Nucleus accumbens (tissue), 56 donors: Measurements from ENCODE around the gene ANKRD45.
"Not testable (repeated sequence)": the region's sequence is repeated elsewhere in the genome, so short reads cannot be mapped to it uniquely, and the experiment has no call there.

Experiments
- DNase-seq, 56 donors: peaks; one replicate each; lab custom pipeline; 2025; lab: John Stamatoyannopoulos, UW

ANKRD45 gene

DNA sequence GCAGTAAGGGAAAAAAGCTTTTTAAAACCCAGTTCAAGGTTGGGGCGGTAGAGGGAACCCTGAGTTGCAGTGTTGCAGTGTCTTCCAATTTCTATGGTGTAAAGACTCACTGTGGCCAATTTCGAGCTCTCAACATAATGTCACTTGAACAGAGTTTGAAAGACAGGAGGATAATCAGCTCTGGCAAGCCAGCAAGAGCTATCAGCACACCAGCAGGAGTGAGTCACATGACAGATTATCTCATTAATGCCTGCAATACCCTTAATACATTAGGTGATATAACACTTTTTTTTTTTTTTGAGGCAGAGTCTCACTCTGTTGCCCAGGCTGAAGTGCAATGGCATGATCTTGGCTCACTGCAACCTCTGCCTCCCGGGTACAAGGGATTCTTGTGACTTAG is 89.6 kb downstream of the ANKRD45 start:
- no peak for DNase-seq

DNA sequence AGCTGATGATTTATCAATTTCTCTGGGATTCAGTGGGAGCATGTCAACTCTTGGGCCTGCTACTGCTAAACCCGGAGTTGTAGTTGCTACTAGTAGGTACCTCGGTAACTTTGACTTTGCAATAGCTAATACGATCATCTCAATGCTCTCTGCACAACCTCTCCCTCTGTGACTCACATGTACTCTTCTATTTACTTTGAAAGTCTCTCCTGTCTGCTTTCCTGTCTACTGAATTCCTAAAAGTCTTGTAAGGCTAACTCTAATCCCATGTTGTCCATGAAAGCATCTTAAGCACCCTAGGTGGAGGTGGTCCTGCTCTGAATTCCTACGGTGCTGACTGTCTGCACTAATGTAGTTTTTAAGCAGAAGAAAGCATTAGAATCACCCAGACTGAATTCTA is 96.1 kb downstream of the ANKRD45 start:
- no peak for DNase-seq

DNA sequence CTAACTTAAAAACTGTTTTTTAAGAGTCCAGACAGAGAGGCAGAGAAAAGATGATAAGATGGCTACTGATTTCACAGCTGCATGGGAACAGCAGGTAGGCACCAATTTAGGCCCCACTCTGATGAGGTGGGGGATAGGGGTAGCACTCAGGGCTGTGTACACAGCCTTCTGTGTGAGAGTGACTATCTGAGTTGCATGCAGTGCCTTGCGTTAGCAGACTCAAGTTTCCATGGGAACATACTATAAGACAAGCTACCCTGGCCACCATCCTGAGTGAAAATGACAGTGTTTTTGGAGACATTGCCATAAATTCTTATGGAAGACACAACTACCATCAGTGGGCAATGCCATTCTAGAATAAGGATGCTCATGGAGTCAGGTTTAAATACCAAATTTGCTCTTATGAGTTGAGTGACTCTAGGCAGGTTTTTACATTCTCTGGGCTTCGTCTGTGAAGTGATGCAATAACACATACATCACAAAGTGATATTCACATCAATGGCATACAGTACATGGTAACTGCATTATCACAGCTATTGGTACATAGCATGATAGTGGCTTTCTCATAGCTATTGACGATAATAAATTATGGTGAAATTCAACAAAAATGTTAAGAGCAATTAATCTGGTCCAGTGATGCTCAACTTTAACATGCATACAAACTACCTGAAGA is 97.3 kb downstream of the ANKRD45 start:
- DNase-seq, result no peak

DNA sequence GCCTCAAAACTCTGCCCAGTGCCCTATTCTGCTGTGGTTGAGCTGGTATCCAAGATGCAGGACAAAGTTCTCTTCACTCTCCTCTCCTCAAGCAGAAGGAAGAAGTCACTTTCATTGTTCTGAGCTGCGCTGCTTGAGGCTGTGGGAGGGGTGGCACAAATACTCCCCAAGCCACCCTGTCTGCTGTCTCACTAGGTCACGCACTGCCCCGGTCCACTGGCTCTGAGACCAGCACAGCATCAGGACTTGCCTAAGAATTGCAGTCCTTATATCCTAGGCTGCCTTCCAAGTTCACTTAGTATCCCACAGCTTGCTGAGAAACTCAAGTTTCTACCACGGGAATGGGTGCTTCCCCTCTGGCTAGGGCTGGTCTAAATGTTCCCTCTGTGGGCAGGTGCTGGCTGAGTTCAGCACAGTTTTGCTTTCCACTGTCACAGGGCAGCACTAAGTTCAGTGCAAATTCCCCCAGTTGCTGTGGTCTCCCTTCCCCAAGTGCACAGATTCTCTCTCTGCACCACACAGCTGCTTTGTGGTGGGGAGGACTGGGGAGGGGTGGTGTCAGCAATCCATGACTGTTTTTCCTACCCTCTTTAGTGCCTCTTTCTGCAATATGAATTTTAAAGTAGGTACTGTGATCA is 99.2 kb downstream of the ANKRD45 start:
- no peak for DNase-seq

DNA sequence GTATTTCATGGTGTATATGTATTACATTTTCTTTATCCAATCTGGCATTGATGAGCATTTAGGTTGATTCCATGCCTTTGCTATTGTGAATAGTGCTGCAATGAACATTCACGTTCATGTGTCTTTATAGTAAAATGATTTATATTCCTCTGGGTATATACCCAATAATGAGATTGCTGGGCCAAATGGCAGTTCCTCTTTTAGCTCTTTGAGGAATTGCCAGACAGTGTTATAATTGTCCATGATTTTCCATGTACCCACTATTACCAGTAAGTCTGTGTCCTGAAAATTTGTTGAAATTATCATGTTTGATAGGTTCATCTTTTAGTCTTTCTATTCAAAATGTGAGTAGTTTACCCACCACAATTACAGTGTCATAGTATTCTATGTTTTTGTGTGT is 101.2 kb downstream of the ANKRD45 start:
- no peak for DNase-seq

DNA sequence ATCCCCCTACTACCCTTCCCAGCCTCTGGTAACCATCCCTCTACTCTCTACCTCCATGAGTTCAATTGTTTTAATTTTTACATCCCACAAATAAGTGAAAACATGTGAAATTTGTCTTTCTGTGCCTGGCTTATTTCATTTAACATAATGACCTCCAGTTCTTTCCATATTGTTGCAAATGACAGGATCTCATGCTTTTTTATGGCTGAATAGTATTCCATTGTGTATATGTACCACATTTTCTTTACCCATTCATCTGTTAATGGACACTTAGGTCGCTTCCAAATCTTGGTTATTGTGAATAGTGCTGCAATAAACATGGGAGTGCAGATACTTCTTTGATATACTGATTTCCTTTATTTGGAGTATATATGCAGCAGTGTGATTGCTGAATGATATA is 105.8 kb downstream of the ANKRD45 start:
- DNase-seq, result not testable (repeated sequence)

DNA sequence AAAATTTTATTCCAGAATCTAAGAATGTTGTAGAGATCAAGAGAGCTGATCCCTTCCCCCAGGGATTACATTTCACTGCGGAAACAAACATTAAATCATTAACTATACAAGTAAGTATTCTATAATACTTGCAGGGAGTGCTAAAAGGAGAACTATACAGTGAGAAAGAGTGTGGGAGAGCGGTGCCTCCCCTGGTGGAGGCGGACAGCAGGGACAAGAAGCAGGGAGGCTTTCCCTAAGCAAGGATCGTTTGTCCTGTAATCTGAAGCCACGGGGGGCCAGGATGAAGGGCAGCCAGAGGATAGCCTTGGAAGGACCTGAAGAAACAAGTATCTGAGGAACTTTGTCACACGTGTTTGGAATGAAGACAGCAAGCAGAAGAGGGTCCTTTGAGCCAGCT is 106.8 kb downstream of the ANKRD45 start:
- DNase-seq, result no peak

DNA sequence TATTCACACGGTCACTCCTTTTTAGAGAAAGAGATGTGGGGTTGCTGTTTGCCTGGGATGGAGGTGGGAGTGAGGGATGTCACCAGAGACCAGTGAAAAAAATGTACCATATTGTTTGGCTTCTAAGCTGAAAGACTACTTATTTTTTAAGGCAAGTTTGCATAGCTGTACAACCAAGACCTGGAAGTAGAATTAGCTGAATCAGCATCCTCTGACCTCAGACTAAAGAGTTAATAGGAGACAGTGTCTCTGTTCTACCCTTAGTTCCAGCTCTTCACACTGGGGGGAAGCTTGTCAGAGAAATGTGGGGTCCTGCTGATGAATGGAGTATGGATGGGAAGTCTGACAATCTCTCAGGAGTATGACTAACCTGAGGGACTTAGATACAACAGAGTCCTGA is 108.4 kb downstream of the ANKRD45 start:
- no peak for DNase-seq

DNA sequence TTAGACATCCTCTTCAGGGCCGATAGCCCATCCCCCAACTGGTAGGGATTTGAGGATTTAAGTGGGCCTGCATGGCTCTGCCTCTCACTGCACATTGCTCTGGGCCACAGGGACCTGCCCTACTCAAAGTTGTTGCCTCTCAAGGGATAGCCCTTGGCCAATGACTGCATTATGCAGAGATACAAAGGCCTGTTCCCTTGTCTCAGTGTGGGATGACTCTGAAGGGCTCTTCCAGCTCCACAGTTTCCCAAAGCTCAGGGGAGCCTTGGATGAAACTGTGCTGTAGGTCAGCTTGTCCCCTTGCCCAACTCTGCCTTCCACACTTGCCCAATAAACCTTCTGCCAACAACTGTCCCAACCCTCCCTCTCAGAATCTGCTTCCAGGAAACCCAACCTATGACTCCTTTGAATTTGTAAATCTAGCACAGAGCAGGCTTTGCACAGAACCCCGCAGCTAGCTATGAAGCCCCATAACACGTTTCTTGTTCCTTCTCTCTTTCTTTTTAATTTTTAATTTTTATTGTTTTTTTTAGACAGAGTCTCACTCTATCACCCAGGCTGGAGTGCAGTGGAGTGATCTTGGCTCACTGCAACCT is 109.3 kb downstream of the ANKRD45 start:
- DNase-seq, result no peak
